NB4 (cell line): ENCODE measurements around the gene KCMF1.

ENCODE experiments used
- MYC ChIP-seq: IDR thresholded peaks from 2 replicates; pipeline ENCODE4 v1.6.1; 2011; ENCODE audit warnings: low read depth, low read length
- POLR2A ChIP-seq: IDR thresholded peaks from 2 replicates; pipeline ENCODE4 v1.6.1; 2011; ENCODE audit warnings: mild to moderate bottlenecking; ENCODE audit not compliant: insufficient read length; ENCODE audit errors: extremely low read depth
- TF ChIP-seq, protein P1 (sequence below): IDR thresholded peaks from one replicate; pipeline ENCODE4 v1.5.1; 2012; ENCODE audit warnings: low read depth, low read length
- TF ChIP-seq, protein P2 (sequence below): IDR thresholded peaks from 2 replicates; pipeline ENCODE4 v1.6.1; 2011; ENCODE audit warnings: low read depth, low read length

DNA sequence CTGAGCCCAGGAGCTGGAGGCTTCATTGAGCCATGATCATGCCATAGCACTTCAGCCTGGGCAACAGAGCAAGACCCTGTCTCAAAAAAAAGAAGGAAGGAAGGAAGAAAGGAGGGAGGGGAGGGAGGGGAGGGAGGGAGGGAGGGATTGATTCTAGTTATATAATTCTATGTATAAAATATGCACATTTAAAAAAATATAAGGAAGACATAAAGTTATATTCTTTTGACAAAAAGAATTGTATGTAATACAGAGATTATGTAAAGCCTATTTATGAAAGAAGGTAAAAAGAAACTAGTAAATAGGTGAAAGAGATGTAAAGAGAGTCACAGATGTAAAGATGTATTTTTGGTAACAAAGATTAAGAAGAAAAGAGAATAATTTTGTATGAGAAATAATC, 48.0 kb upstream of the KCMF1 start:
- TF ChIP-seq, protein P1, sequence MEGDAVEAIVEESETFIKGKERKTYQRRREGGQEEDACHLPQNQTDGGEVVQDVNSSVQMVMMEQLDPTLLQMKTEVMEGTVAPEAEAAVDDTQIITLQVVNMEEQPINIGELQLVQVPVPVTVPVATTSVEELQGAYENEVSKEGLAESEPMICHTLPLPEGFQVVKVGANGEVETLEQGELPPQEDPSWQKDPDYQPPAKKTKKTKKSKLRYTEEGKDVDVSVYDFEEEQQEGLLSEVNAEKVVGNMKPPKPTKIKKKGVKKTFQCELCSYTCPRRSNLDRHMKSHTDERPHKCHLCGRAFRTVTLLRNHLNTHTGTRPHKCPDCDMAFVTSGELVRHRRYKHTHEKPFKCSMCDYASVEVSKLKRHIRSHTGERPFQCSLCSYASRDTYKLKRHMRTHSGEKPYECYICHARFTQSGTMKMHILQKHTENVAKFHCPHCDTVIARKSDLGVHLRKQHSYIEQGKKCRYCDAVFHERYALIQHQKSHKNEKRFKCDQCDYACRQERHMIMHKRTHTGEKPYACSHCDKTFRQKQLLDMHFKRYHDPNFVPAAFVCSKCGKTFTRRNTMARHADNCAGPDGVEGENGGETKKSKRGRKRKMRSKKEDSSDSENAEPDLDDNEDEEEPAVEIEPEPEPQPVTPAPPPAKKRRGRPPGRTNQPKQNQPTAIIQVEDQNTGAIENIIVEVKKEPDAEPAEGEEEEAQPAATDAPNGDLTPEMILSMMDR: no peak
- TF ChIP-seq POLR2A (no peak), MYC (no peak)
- TF ChIP-seq, protein P2, sequence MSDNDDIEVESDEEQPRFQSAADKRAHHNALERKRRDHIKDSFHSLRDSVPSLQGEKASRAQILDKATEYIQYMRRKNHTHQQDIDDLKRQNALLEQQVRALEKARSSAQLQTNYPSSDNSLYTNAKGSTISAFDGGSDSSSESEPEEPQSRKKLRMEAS: no peak
